NOMO-1 treated with DMSO at 0.1 percent for 48 hours (cell line): ENCODE measurements around the gene TLL2.

ENCODE experiments used
- DNase-seq: peaks from one replicate; lab custom pipeline; 2025; ENCODE audit not compliant: unreplicated experiment; lab: John Stamatoyannopoulos, UW

The TLL2 gene

GRCh38 chr10:96327462-96327861 is 186.3 kb downstream of the TLL2 start:
- no peak for DNase-seq

GRCh38 chr10:96325719-96326373 is 187.9 kb downstream of the TLL2 start:
- DNase-seq = no peak

GRCh38 chr10:96324447-96324846 is 189.3 kb downstream of the TLL2 start:
- DNase-seq = no peak

GRCh38 chr10:96322275-96322674 is 191.5 kb downstream of the TLL2 start:
- no peak for DNase-seq

GRCh38 chr10:96321822-96322221 is 191.9 kb downstream of the TLL2 start:
- no peak for DNase-seq

GRCh38 chr10:96319754-96320474 is 193.8 kb downstream of the TLL2 start:
- DNase-seq = no peak

GRCh38 chr10:96317067-96317833 is 196.5 kb downstream of the TLL2 start:
- DNase-seq = no peak
